SU-DHL-6 (cell line): ENCODE data around the gene MEIS1.

Source experiments
- H2AFZ ChIP-seq: fragments of 200-600 bp; sonication (generic); 2 replicates; pipeline ENCODE4 v1.6.1; 2014; ENCODE audit warnings: low read depth, mild to moderate bottlenecking, moderate library complexity, mixed read lengths, antibody characterized with exemption, low read length; ENCODE audit not compliant: severe bottlenecking
- H3F3A ChIP-seq: fragments of 200-600 bp; shearing (Covaris generic); 2 replicates; pipeline ENCODE4 v1.6.0; 2016; ENCODE audit warnings: antibody characterized with exemption, mild to moderate bottlenecking; ENCODE audit not compliant: insufficient read depth
- H3K27ac ChIP-seq: fragments of 200-600 bp; sonication (generic); 2 replicates; pipeline ENCODE4 v1.5.1; 2016; ENCODE audit warnings: low read depth, mild to moderate bottlenecking, low read length, moderate library complexity, mixed read lengths
- H3K27me3 ChIP-seq: fragments of 200-600 bp; sonication (generic), shearing (Covaris generic); 2 replicates; pipeline ENCODE4 v1.6.0; 2014; ENCODE audit warnings: mild to moderate bottlenecking, low read length
- H3K36me3 ChIP-seq: fragments of 200-600 bp; sonication (generic); 2 replicates; pipeline ENCODE4 v1.6.1; 2014; ENCODE audit warnings: mild to moderate bottlenecking, low read length, mixed read lengths
- H3K4me2 ChIP-seq: fragments of 300-600, 200-600 bp; shearing (Covaris generic), sonication (generic); 2 replicates; pipeline ENCODE4 v1.6.0; 2014; ENCODE audit warnings: low read length, low read depth, mild to moderate bottlenecking; ENCODE audit not compliant: poor library complexity, severe bottlenecking
- H3K4me3 ChIP-seq: fragments of 200-600 bp; sonication (generic); 2 replicates; pipeline ENCODE4 v1.5.1; 2014; ENCODE audit warnings: antibody characterized with exemption, low read length, mild to moderate bottlenecking, mixed read lengths; ENCODE audit not compliant: insufficient read depth, poor library complexity, severe bottlenecking
- H3K79me2 ChIP-seq: fragments of 200-600 bp; sonication (generic); 2 replicates; pipeline ENCODE4 v1.6.1; 2014; ENCODE audit warnings: mild to moderate bottlenecking, low read length, moderate library complexity; ENCODE audit not compliant: insufficient read depth
- H3K9ac ChIP-seq: fragments of 200-600 bp; sonication (generic); 2 replicates; pipeline ENCODE4 v1.7.0; 2014; ENCODE audit warnings: mild to moderate bottlenecking, low read length
- H3K9me2 ChIP-seq: fragments of 200-600 bp; sonication (generic); replicated peaks from 2 replicates; pipeline ENCODE4 v1.6.1; 2014; ENCODE audit warnings: low read length; ENCODE audit not compliant: insufficient read depth
- H3K9me3 ChIP-seq: fragments of 200-600 bp; sonication (generic); 2 replicates; pipeline ENCODE4 v1.6.1; 2014; ENCODE audit warnings: low read length, mixed read lengths; ENCODE audit not compliant: insufficient read depth
- H4K20me1 ChIP-seq: fragments of 200-600 bp; sonication (generic); 2 replicates; pipeline ENCODE4 v1.6.1; 2014; ENCODE audit warnings: low read depth, mild to moderate bottlenecking, antibody characterized with exemption, low read length, moderate library complexity, mixed read lengths
- CTCF ChIP-seq: fragments of 200-600 bp; sonication (generic); IDR thresholded peaks from one replicate; pipeline ENCODE4 v1.5.1; 2017; ENCODE audit warnings: antibody characterized with exemption, mild to moderate bottlenecking, low read length, moderate library complexity; ENCODE audit not compliant: insufficient read depth, poor library complexity, severe bottlenecking
- EZH2phosphoT487 ChIP-seq: fragments of 200-600 bp; sonication (generic), shearing (Covaris generic); conservative IDR thresholded peaks from 2 replicates; pipeline ENCODE4 v1.6.1; 2018; ENCODE audit warnings: mild to moderate bottlenecking, antibody characterized with exemption, low read length, moderate library complexity, mixed read lengths

The MEIS1 gene

GRCh38 chr2:66550826-66551225, 115.9 kb downstream of the MEIS1 start:
- Histone ChIP-seq H3K9me3 (no peaks in the 10 kb centered on the region), H2AFZ (no peak overlapping the region), H3F3A (no peaks in the 10 kb centered on the region), H3K36me3 (no peaks in the 10 kb centered on the region), H4K20me1 (no peaks in the 10 kb centered on the region), H3K9me2 (no peaks in the 10 kb centered on the region), H3K79me2 (no peaks in the 10 kb centered on the region), H3K27me3 (0 out of 2 replicates have a peak, but pooled peaks cover 5% of the 10 kb centered on the region), H3K27ac (no peak overlapping the region), H3K4me2 (no peak overlapping the region), H3K4me3 (no peak overlapping the region), H3K9ac (no peak overlapping the region)
- no peak for TF ChIP-seq EZH2phosphoT487
- no peak for TF ChIP-seq CTCF

- Histone ChIP-seq H3K9me2 (no peaks in the 10 kb centered on the region), H3K27ac (no peak overlapping the region), H3F3A (no peaks in the 10 kb centered on the region), H2AFZ (no peak overlapping the region), H4K20me1 (no peaks in the 10 kb centered on the region), H3K4me3 (no peak overlapping the region), H3K27me3 (0 out of 2 replicates have a peak, but pooled peaks cover 5% of the 10 kb centered on the region), H3K9ac (no peak overlapping the region), H3K4me2 (no peak overlapping the region), H3K9me3 (no peaks in the 10 kb centered on the region), H3K79me2 (no peaks in the 10 kb centered on the region), H3K36me3 (no peaks in the 10 kb centered on the region)
- no peak for TF ChIP-seq EZH2phosphoT487
- TF ChIP-seq CTCF, result no peak
Measured at GRCh38 chr2:66553370-66553769, 118.4 kb downstream of the MEIS1 start.

DNA sequence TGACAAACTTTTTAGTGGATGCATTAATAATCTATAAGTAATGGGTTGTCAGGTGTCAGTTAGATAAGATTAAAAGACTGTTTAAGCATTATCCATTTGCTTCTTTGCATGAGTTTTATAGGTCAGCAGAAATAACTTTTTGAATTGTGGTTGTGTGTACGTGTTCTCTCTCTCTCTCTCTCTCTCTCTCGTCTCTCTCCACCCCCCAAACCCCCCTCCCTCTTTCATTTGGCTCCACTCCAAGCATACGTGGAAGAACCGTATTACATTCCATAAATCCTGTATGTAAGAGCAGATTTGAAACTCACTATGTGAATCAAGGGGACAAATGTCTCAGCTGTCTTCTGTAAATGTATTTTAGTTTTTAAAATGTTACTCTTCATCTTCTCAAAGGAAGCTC, 120.2 kb downstream of the MEIS1 start:
- Histone ChIP-seq H3K4me2 (no peak overlapping the region), H3F3A (no peaks in the 10 kb centered on the region), H3K4me3 (no peak overlapping the region), H3K79me2 (no peaks in the 10 kb centered on the region), H3K27ac (no peak overlapping the region), H3K9ac (no peak overlapping the region), H3K9me2 (no peaks in the 10 kb centered on the region), H2AFZ (no peak overlapping the region), H3K27me3 (0 out of 2 replicates have a peak, but pooled peaks cover 5% of the 10 kb centered on the region), H3K9me3 (no peaks in the 10 kb centered on the region), H4K20me1 (no peaks in the 10 kb centered on the region), H3K36me3 (no peaks in the 10 kb centered on the region)
- TF ChIP-seq EZH2phosphoT487, result no peak
- TF ChIP-seq CTCF, result no peak
